ENCODE data around the gene HDAC10.

GRCh38 chr22:50203288-50203687, 47.8 kb downstream of the HDAC10 start:
- TF ChIP-seq EZH2 (IDR thresholded peaks at IDR 0.05) (no peak), POLR2AphosphoS5 (IDR thresholded peaks at IDR 0.05; ENCODE audit: borderline replicate concordance, low read depth, low read length) (no peak)
